Hepatic stellate cell (primary cell): ENCODE data around the gene SLC35A3.
"Not testable (repeated sequence)": the region's sequence is repeated elsewhere in the genome, so short reads cannot be mapped to it uniquely, and the experiment has no call there.

Source experiments
- DNase-seq: peaks from one replicate; pipeline ENCODE4 v3.0.0; 2011; ENCODE audit warnings: low spot score

Gene SLC35A3

GRCh38 chr1:99969729-99970621 is at the start of gene SLC35A3:
SLC35A3 (plus strand) TSS chr1:99969996; CDS start chr1:99993555, 23,559 bp downstream.
- DNase-seq = peak; percentile 83

GRCh38 chr1:99934801-99935200 is 35.0 kb upstream of the SLC35A3 start:
- DNase-seq = no peak

GRCh38 chr1:99935534-99935933 is 34.3 kb upstream of the SLC35A3 start:
- DNase-seq = no peak

- no peak for DNase-seq
Observed at GRCh38 chr1:99936071-99936470, 33.7 kb upstream of the SLC35A3 start.

GRCh38 chr1:99942723-99943122 is 27.1 kb upstream of the SLC35A3 start:
- no peak for DNase-seq

- no peak for DNase-seq
Observed at GRCh38 chr1:99943223-99943794, 26.5 kb upstream of the SLC35A3 start.

- no peak for DNase-seq
Observed at GRCh38 chr1:99944192-99944591, 25.6 kb upstream of the SLC35A3 start.

- DNase-seq = no peak
Observed at GRCh38 chr1:99945174-99945573, 24.6 kb upstream of the SLC35A3 start.

GRCh38 chr1:99950486-99950885 is 19.3 kb upstream of the SLC35A3 start:
- DNase-seq = no peak

GRCh38 chr1:99952522-99952921 is 17.3 kb upstream of the SLC35A3 start:
- DNase-seq = no peak

GRCh38 chr1:99955375-99955774 is 14.4 kb upstream of the SLC35A3 start:
- DNase-seq = no peak

GRCh38 chr1:99956755-99957154 is 13.0 kb upstream of the SLC35A3 start:
- DNase-seq = peak; percentile 13

GRCh38 chr1:99957818-99958217 is 12.0 kb upstream of the SLC35A3 start:
- no peak for DNase-seq

GRCh38 chr1:99959189-99959705 is 10.5 kb upstream of the SLC35A3 start:
- DNase-seq = not testable (repeated sequence)

GRCh38 chr1:99960260-99960659 is 9.5 kb upstream of the SLC35A3 start:
- DNase-seq = not testable (repeated sequence)

- DNase-seq = peak; percentile 36
Observed at GRCh38 chr1:99963041-99963795, 6.6 kb upstream of the SLC35A3 start.

GRCh38 chr1:99964806-99965205 is 5.0 kb upstream of the SLC35A3 start:
- no peak for DNase-seq

GRCh38 chr1:99965646-99966375 is 4.0 kb upstream of the SLC35A3 start:
- DNase-seq = no peak

GRCh38 chr1:99968214-99968613 is 1.6 kb upstream of the SLC35A3 start:
- DNase-seq = no peak

GRCh38 chr1:99969260-99969728 is 502 bp upstream of the SLC35A3 start:
- DNase-seq = no peak

- DNase-seq = peak; percentile 4
Observed at GRCh38 chr1:99970713-99971255, 988 bp downstream of the SLC35A3 start.
